WTC11 (cell line): ENCODE measurements around the gene FABP1. TPM values are rescaled to one million over a fixed set of nuclear protein-coding genes. Genes with fewer than 3 reads are reported as not detected.

Source experiments
- CBFB ChIP-seq: sonication (generic); formaldehyde crosslinking; IDR thresholded peaks from 2 replicates; pipeline ENCODE4 v1.8.1; 2022; ENCODE audit warnings: mild to moderate bottlenecking, low read depth, missing genetic modification reagents
- EMX1 ChIP-seq: fragments of 250-450 bp; sonication (Bioruptor Pico); IDR thresholded peaks from 2 replicates; pipeline ENCODE4 v1.8.0; 2021; ENCODE audit warnings: mild to moderate bottlenecking
- ESRRA ChIP-seq: sonication (generic); formaldehyde crosslinking; IDR thresholded peaks from 2 replicates; pipeline ENCODE4 v1.8.1; 2022; ENCODE audit warnings: mild to moderate bottlenecking, missing genetic modification reagents, borderline replicate concordance
- GTF2I ChIP-seq: fragments of 250-450 bp; sonication (Bioruptor Pico); conservative IDR thresholded peaks from 2 replicates; pipeline ENCODE4 v1.4.0; 2021; ENCODE audit warnings: mild to moderate bottlenecking
- HMGA2 ChIP-seq: fragments of 250-450 bp; sonication (Bioruptor Pico); IDR thresholded peaks from 2 replicates; pipeline ENCODE4 v1.4.0; 2021; ENCODE audit warnings: mild to moderate bottlenecking, moderate library complexity
- KAT7 ChIP-seq: sonication (generic); formaldehyde crosslinking; IDR thresholded peaks from 2 replicates; pipeline ENCODE4 v1.8.1; 2023; ENCODE audit warnings: missing genetic modification reagents, mild to moderate bottlenecking, borderline replicate concordance
- TEAD4 ChIP-seq: sonication (generic); formaldehyde crosslinking; IDR thresholded peaks from 2 replicates; pipeline ENCODE4 v1.8.0; 2022; ENCODE audit warnings: mild to moderate bottlenecking, missing genetic modification reagents
- ZNF219 ChIP-seq: sonication (generic); formaldehyde crosslinking; IDR thresholded peaks from 2 replicates; pipeline ENCODE4 v1.8.0; 2023; ENCODE audit warnings: missing genetic modification reagents, mild to moderate bottlenecking, borderline replicate concordance
- total RNA-seq: library from RNA; stranded (reverse); gene quantifications from 3 replicates; pipeline ENCODE4 v1.2.3, GENCODE V29; 2021
- TF ChIP-seq, protein P1 (sequence below): sonication (generic); formaldehyde crosslinking; IDR thresholded peaks from 2 replicates; pipeline ENCODE4 v1.8.1; 2023; ENCODE audit warnings: mild to moderate bottlenecking, missing genetic modification reagents, borderline replicate concordance
- TF ChIP-seq, protein P2 (sequence below): sonication (generic); formaldehyde crosslinking; IDR thresholded peaks from 2 replicates; pipeline ENCODE4 v1.8.1; 2022; ENCODE audit warnings: low read depth, mild to moderate bottlenecking, moderate library complexity, missing genetic modification reagents, borderline replicate concordance
- TF ChIP-seq, protein P3 (sequence below): sonication (generic); formaldehyde crosslinking; IDR thresholded peaks from 2 replicates; pipeline ENCODE4 v1.8.1; 2022; ENCODE audit warnings: low read depth, missing genetic modification reagents, borderline replicate concordance
- TF ChIP-seq, protein P4 (sequence below): fragments of 250-450 bp; sonication (Bioruptor Pico); conservative IDR thresholded peaks from 2 replicates; pipeline ENCODE4 v1.9.0; 2021; ENCODE audit warnings: mild to moderate bottlenecking
- TF ChIP-seq, protein P5 (sequence below): sonication (generic); formaldehyde crosslinking; IDR thresholded peaks from 2 replicates; pipeline ENCODE4 v1.8.1; 2023; ENCODE audit warnings: mild to moderate bottlenecking, missing genetic modification reagents, moderate library complexity
- TF ChIP-seq, protein P6 (sequence below): sonication (generic); formaldehyde crosslinking; IDR thresholded peaks from 2 replicates; pipeline ENCODE4 v1.8.0; 2023; ENCODE audit warnings: missing genetic modification reagents
- TF ChIP-seq, protein P7 (sequence below): sonication (generic); formaldehyde crosslinking; IDR thresholded peaks from 2 replicates; pipeline ENCODE4 v1.8.1; 2023; ENCODE audit warnings: mild to moderate bottlenecking, missing genetic modification reagents, moderate library complexity
- TF ChIP-seq, protein P8 (sequence below): sonication (generic); formaldehyde crosslinking; IDR thresholded peaks from 2 replicates; pipeline ENCODE4 v1.8.1; 2022; ENCODE audit warnings: mild to moderate bottlenecking, missing genetic modification reagents, moderate library complexity, borderline replicate concordance

FABP1 gene
- total RNA-seq, 1 experiment from 2014 or later = 0.46 TPM

DNA sequence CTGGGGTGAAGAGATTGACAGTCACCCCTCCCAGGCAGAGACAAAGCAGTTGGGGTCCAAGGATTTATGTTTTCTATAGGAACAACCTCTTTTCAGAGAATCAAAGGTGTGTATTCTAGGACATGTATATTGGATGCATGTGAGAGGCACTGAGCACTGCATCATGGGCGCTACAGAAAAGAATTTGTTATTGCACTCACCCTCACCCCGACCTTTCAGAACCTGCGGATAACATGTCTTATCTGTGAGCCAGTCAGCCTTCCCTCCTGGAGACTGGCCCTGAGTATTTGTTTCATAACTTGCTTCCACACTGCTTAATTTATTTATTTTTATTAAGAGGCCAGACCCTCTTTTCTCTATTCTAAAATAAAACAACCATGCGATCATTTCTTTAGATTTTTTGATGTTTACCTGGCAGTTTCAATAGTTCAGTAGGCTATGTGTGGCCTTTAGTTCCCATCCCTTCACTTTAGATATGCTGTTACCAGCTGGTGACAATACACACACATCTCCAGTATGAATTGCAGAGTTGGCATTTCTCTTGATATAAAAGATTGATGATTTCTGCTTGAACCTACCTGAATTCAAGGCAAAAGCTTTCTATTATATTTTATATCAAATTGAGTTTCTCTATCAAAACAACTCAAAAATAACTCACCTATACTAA, 29.8 kb downstream of the FABP1 start (continued):
- TF ChIP-seq, protein P1, sequence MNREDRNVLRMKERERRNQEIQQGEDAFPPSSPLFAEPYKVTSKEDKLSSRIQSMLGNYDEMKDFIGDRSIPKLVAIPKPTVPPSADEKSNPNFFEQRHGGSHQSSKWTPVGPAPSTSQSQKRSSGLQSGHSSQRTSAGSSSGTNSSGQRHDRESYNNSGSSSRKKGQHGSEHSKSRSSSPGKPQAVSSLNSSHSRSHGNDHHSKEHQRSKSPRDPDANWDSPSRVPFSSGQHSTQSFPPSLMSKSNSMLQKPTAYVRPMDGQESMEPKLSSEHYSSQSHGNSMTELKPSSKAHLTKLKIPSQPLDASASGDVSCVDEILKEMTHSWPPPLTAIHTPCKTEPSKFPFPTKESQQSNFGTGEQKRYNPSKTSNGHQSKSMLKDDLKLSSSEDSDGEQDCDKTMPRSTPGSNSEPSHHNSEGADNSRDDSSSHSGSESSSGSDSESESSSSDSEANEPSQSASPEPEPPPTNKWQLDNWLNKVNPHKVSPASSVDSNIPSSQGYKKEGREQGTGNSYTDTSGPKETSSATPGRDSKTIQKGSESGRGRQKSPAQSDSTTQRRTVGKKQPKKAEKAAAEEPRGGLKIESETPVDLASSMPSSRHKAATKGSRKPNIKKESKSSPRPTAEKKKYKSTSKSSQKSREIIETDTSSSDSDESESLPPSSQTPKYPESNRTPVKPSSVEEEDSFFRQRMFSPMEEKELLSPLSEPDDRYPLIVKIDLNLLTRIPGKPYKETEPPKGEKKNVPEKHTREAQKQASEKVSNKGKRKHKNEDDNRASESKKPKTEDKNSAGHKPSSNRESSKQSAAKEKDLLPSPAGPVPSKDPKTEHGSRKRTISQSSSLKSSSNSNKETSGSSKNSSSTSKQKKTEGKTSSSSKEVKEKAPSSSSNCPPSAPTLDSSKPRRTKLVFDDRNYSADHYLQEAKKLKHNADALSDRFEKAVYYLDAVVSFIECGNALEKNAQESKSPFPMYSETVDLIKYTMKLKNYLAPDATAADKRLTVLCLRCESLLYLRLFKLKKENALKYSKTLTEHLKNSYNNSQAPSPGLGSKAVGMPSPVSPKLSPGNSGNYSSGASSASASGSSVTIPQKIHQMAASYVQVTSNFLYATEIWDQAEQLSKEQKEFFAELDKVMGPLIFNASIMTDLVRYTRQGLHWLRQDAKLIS (CRISPR knock-in tag) = no peak
- no peak for TF ChIP-seq ESRRA (CRISPR knock-in tag)
- TF ChIP-seq EMX1 = no peak
- no peak for TF ChIP-seq TEAD4 (CRISPR knock-in tag)
- TF ChIP-seq, protein P2, sequence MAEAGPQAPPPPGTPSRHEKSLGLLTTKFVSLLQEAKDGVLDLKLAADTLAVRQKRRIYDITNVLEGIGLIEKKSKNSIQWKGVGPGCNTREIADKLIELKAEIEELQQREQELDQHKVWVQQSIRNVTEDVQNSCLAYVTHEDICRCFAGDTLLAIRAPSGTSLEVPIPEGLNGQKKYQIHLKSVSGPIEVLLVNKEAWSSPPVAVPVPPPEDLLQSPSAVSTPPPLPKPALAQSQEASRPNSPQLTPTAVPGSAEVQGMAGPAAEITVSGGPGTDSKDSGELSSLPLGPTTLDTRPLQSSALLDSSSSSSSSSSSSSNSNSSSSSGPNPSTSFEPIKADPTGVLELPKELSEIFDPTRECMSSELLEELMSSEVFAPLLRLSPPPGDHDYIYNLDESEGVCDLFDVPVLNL (CRISPR knock-in tag) = no peak
- no peak for TF ChIP-seq CBFB
- no peak for TF ChIP-seq ZNF219 (CRISPR knock-in tag)
- TF ChIP-seq, protein P3, sequence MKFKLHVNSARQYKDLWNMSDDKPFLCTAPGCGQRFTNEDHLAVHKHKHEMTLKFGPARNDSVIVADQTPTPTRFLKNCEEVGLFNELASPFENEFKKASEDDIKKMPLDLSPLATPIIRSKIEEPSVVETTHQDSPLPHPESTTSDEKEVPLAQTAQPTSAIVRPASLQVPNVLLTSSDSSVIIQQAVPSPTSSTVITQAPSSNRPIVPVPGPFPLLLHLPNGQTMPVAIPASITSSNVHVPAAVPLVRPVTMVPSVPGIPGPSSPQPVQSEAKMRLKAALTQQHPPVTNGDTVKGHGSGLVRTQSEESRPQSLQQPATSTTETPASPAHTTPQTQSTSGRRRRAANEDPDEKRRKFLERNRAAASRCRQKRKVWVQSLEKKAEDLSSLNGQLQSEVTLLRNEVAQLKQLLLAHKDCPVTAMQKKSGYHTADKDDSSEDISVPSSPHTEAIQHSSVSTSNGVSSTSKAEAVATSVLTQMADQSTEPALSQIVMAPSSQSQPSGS = no peak
- TF ChIP-seq HMGA2 (CRISPR knock-in tag) = no peak
- TF ChIP-seq, protein P4, sequence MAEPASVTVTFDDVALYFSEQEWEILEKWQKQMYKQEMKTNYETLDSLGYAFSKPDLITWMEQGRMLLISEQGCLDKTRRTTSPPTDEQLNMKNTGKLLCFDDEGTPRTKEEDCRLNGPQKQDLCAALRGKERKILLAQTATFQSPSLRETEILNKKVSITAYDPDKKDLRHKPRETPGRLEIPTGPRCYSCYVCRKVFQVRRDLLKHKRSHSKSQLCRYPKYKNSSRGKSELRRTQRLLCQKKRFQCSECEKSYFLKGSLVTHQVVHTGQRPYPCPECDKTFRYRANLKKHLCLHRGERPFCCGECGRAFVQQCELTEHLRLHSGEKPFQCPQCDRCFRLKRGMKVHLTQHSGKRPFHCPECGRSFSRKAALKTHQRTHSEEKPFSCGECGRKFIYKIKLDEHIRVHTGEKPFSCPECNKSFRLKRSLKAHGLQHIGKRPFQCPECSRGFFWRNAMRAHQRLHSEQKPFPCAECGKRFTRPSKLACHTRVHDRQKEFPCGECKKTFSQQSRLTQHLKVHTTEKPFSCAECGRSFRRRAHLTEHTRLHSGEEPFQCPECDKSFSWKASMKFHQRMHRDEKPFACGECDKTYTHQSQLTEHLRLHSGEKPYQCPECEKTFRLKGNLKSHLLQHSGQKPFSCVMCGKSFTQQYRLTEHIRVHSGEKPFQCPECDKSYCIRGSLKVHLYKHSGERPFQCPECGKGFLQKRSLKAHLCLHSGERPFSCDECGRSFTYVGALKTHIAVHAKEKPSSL (CRISPR knock-in tag) = no peak
- TF ChIP-seq GTF2I = no peak
- TF ChIP-seq KAT7 = no peak
- TF ChIP-seq, protein P5, sequence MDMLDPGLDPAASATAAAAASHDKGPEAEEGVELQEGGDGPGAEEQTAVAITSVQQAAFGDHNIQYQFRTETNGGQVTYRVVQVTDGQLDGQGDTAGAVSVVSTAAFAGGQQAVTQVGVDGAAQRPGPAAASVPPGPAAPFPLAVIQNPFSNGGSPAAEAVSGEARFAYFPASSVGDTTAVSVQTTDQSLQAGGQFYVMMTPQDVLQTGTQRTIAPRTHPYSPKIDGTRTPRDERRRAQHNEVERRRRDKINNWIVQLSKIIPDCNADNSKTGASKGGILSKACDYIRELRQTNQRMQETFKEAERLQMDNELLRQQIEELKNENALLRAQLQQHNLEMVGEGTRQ (CRISPR knock-in tag) = no peak
- TF ChIP-seq, protein P6, sequence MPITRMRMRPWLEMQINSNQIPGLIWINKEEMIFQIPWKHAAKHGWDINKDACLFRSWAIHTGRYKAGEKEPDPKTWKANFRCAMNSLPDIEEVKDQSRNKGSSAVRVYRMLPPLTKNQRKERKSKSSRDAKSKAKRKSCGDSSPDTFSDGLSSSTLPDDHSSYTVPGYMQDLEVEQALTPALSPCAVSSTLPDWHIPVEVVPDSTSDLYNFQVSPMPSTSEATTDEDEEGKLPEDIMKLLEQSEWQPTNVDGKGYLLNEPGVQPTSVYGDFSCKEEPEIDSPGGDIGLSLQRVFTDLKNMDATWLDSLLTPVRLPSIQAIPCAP (CRISPR knock-in tag) = no peak
- TF ChIP-seq, protein P7, sequence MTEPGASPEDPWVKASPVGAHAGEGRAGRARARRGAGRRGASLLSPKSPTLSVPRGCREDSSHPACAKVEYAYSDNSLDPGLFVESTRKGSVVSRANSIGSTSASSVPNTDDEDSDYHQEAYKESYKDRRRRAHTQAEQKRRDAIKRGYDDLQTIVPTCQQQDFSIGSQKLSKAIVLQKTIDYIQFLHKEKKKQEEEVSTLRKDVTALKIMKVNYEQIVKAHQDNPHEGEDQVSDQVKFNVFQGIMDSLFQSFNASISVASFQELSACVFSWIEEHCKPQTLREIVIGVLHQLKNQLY (CRISPR knock-in tag) = no peak
- TF ChIP-seq, protein P8, sequence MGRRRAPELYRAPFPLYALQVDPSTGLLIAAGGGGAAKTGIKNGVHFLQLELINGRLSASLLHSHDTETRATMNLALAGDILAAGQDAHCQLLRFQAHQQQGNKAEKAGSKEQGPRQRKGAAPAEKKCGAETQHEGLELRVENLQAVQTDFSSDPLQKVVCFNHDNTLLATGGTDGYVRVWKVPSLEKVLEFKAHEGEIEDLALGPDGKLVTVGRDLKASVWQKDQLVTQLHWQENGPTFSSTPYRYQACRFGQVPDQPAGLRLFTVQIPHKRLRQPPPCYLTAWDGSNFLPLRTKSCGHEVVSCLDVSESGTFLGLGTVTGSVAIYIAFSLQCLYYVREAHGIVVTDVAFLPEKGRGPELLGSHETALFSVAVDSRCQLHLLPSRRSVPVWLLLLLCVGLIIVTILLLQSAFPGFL (CRISPR knock-in tag) = no peak
- TF ChIP-seq, all 79 proteins: peak for 0
